Activated CD4-positive, alpha-beta T cell treated with anti-CD3 and anti-CD28 coated beads for 1 hour (primary cell): Measurements from ENCODE around the gene AGO1.
"Not testable (repeated sequence)": the region's sequence is repeated elsewhere in the genome, so short reads cannot be mapped to it uniquely, and the experiment has no call there.

ENCODE experiments used
- DNase-seq: peaks from one replicate; pipeline ENCODE4 v3.0.0-alpha.2; 2020

The AGO1 gene

DNA sequence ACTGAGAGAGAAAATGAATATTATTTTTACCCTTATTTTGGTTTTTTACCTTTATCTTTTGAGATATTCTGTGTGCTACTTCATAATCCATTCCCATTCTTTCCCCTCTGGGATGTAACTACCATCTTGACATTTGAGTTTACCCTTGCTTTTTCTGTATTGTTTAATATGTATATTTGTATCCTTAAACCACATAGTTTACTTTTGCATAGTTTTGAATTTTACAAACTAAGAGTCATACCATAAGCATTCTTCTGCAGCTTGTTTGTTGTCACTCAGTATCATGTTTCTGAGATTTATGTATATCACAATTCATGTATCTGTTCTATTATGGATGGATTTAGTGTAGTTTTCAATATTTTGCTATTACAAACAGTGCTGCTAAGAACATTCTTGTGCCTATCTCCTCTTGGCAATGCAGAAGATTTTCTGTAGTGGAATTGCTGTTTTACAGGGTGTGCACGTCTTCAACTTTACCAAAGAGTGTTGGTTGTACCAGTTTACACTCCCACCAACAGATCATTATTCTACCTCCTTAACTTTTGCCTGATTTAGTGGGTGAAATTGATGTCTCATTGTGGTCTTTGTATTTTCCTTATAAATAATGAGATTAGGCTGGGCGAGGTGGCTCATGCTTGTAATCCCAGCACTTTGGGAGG lies 12.2 kb upstream of the AGO1 start:
- DNase-seq: no peak

DNA sequence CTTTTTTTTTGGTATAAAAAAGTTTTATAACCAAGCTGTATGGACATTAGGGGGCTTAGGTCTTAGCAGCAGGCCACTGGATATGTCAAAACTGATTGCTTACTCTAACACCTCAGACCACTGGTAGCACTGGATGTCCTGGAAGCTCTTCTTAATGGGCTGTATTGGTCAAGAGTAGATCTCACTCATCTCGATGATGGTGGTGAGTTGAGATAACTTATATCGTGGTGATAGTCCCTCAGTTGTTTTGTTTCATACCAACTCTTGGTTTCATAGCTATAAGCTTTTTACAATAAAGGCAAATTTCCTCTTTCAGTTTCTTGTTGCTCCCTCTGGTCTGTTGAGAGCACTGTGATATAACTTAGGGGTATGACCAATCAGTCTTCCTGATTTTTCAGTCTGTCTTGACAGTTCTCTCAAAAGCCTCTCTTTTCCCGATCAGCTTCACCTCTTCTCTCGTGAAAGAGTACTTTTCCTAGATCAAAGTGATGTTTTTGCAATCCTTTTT lies 9.7 kb upstream of the AGO1 start:
- DNase-seq: no peak

GRCh38 chr1:35874115-35874514 lies 8.9 kb upstream of the AGO1 start:
- DNase-seq: not testable (repeated sequence)

DNA sequence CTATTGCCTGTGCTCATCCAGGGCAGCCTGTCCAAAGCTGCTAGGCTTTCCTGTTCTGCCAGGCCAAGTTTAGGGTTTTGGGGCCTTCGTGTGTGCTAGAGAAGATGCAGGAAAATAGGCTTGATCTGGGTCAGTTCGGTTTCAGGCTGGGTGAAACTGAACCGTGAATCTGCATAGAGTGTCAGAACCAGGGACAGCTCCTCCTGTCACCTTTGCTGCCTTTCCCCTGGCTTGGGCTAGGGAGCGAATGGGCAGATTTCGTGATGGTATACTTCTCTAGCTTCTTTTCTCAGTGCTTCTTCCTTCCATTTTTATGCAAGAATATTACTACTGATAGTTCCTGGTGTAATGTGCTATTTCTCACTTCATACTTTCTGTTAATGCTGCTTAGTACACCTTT lies 6.0 kb upstream of the AGO1 start:
- no peak for DNase-seq

- no peak for DNase-seq
Measured at GRCh38 chr1:35881850-35882273, 1.1 kb upstream of the AGO1 start.

- no peak for DNase-seq
Measured at GRCh38 chr1:35882586-35882944, 444 bp upstream of the AGO1 start.

GRCh38 chr1:35883635-35884101 lies 659 bp downstream of the AGO1 start:
- peak; percentile 22 for DNase-seq

- no peak for DNase-seq
Measured at GRCh38 chr1:35884934-35885333, 1.9 kb downstream of the AGO1 start.

DNA sequence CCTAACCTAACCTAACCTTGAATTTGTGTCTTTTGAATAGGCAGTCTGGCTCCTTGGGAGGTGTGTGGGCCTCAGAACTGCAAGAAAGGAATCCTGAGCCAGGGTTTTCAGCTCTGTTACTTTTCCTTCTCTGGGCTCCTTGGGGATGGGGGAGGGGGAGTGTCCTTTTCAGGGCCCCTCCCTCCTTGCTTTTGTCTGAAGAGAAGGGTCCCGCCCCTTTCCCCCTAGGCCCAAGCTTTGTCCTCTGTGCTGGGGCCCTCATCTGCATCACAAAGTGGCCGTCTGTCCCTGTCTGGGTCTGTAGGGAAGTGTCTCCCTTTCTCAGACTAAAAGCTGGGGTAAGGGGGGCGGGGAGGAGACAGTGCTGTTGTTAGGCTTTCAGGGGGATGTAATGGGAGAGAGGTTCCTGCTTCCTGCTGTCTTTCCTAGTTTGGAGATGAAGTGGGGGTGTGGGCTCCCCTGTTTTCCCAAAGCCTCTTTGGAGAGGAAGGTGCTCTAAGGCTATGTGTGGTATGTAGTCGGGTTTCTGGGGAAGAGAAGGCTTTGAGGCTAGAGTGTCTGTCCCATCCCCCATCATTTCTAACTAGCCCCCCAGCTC lies 3.1 kb downstream of the AGO1 start:
- DNase-seq: no peak

- DNase-seq: no peak
Measured at GRCh38 chr1:35886577-35887431, 3.8 kb downstream of the AGO1 start.

- no peak for DNase-seq
Measured at GRCh38 chr1:35887508-35887907, 4.5 kb downstream of the AGO1 start.

- no peak for DNase-seq
Measured at GRCh38 chr1:35888255-35888654, 5.2 kb downstream of the AGO1 start.

DNA sequence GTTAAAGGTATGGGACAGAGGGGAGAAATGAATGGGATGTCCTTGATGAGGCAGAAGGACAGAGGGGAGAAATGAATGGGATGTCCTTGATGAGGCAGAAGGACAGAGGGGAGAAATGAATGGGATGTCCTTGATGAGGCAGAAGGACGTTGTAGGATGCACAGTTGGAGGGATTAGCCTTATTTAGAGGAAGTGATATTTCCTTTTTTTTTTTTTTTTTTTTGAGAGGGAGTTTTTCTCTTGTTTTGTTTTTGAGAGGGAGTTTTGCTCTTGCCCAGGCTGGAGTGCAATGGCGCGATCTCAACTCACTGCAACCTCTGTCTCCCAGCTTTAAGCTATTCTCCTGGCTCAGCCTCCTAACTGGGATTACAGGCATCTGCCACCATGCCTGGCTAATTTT lies 6.0 kb downstream of the AGO1 start:
- DNase-seq: not testable (repeated sequence)

GRCh38 chr1:35893051-35893879 lies 10.3 kb downstream of the AGO1 start:
- DNase-seq: no peak

GRCh38 chr1:35894183-35894582 lies 11.2 kb downstream of the AGO1 start:
- no peak for DNase-seq

DNA sequence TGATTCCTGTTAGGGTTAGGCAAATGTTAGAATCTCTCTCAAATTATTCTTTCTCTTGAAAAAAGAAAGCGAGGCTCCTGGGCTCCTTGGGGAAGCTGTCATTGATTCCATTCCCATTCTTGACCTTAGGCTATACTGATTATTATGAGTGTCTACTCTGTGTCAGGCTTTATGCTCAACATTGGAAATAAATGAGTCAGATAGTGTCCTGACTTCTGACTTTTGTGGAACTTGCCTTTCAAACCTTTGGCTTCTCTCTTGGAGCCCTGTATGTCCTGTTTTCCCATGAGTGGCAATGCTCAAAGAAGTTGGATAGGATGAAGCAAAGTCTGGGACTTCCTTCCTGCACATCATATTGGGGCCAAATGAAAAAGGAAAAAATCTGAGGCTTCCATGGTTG lies 11.6 kb downstream of the AGO1 start:
- no peak for DNase-seq

GRCh38 chr1:35899941-35900340 lies 16.9 kb downstream of the AGO1 start:
- no peak for DNase-seq

DNA sequence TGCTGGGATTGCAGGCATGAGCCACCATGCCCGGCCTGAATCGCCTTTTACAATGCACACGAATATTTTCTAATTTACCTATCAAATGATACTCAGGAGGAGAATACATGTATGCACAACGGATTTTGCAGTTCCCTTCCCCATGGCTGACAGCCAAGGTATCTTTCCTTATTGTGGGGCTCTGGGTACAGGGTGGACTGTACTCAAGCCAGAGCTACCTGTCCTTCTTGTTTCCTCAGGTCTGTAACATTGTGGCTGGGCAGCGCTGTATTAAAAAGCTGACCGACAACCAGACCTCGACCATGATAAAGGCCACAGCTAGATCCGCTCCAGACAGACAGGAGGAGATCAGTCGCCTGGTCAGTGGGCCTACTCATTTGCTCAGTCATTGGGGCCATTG lies 18.2 kb downstream of the AGO1 start:
- DNase-seq: no peak

DNA sequence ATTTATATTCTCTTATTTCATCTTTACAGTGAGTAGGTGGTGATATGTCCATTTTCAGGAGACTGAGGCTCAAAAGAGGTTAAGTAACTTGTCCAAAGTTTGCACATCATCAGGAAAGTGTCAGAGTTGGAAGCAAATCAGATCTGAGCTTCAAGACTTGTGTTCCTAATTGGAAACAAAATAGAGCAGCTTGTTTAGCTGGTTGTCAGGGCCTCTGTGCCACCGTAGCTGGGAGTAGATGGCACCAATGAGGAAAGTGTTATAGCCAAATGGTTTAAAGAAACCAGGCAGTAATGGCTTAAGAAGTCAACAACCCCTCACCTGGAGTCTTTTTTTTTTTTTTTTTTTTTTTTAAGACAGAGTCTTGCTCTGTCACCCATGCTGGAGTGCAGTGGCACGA lies 19.7 kb downstream of the AGO1 start:
- DNase-seq: no peak

DNA sequence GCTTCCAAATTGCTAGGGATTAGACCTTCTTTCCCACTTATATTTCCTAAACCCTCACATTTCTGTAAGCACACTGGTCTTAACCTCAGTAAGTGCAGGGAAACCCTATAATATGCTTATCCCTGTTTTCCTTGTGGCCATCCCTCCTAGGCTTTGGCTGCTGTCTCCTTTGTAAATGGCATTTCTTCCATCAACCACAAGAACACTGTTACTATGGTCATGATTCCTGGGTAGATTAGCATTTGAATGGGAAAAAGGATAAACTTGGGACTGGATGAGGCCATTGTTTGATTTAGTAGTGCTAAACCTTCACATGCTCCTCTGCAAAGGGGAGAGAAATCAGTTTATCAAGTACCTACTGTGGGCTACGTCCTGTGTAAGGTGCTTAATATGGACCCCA lies 31.7 kb downstream of the AGO1 start:
- DNase-seq: no peak

- DNase-seq: no peak
Measured at GRCh38 chr1:35915693-35916092, 32.7 kb downstream of the AGO1 start.

DNA sequence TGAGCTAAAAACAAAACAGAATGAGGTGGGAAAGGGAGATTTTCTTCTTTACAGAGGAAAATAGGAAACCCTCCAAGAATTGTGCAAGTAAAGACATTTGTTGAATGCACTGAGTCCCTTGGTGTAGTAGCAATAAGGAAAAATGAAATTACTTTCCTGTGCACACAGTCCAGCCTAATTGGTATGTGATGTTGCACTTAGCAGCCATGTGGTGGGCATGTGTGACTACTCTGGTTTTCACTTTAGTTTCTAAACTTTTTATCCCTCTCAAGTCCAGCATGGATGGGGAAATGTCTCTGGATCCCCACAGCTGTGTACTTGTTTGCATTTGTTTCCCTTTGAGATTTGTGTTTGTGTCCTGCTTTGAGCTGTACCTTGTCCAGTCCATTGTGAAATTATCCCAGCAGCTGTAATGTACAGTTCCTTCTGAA lies 40.8 kb downstream of the AGO1 start:
- no peak for DNase-seq

DNA sequence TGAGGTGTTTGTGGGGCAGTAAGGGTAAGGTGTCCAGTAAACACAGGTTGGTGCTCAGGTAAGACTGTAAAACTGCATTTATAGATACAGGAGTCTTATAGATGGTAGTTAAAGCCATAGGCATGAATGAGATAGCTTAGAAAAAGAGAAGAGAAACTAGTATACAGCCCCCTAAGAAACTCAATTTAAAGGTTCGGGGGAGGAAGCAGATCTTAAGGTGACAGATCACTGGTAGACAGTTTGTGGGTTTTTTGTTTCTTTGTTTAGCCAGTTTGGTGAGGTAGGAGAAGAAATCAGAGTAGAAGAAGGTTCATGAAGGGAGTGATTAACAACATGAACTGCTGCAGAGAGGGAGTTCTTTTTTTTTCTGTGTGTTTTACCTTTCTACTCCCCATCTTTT lies 41.8 kb downstream of the AGO1 start:
- DNase-seq: no peak
